HepG2 (cell line): ENCODE measurements around the gene MARCHF9.

Experiments used
- ARHGAP35 ChIP-seq: sonication (generic); formaldehyde crosslinking; IDR thresholded peaks from 2 replicates; pipeline ENCODE4 v1.9.0; 2022; ENCODE audit warnings: mild to moderate bottlenecking, inconsistent platforms, moderate library complexity, missing genetic modification reagents, borderline replicate concordance
- ATF7 ChIP-seq, 2 experiments: fragments of 450-650 bp in 1 of 2; sonication (generic) in 1 of 2; formaldehyde crosslinking in 1 of 2; IDR thresholded peaks; 2 replicates each; pipeline versions ENCODE4 v1.4.0 to v1.6.1; 2016 to 2020; ENCODE audit warnings: antibody characterized with exemption in 1 of 2, mild to moderate bottlenecking in 1 of 2, missing genetic modification reagents in 1 of 2
- CEBPB ChIP-seq: IDR thresholded peaks from 2 replicates; pipeline ENCODE4 v1.6.1; 2011; ENCODE audit warnings: low read depth, low read length, improper control_type of control experiment, borderline replicate concordance
- GABPA ChIP-seq, 2 experiments: IDR thresholded peaks; 2 replicates each; pipeline ENCODE4 v1.6.1; 2011 to 2016; ENCODE audit warnings: low read depth in 2 of 2, low read length in 1 of 2, missing biosample characterization in 1 of 2, missing genetic modification characterization in 1 of 2
- RBM39 ChIP-seq: fragments of 200-400 bp; formaldehyde crosslinking; IDR thresholded peaks from one replicate; pipeline ENCODE4 v1.6.1; 2018; ENCODE audit warnings: antibody characterized with exemption, mild to moderate bottlenecking, low read depth, low read length; ENCODE audit not compliant: poor library complexity, severe bottlenecking
- TERF1 ChIP-seq: sonication (generic); formaldehyde crosslinking; IDR thresholded peaks from 2 replicates; pipeline ENCODE4 v1.8.0; 2022; ENCODE audit warnings: mild to moderate bottlenecking, missing genetic modification reagents, moderate library complexity
- ZNF317 ChIP-seq: sonication (generic); formaldehyde crosslinking; IDR thresholded peaks from 2 replicates; pipeline ENCODE4 v1.5.0; 2020; ENCODE audit warnings: mild to moderate bottlenecking, missing genetic modification reagents

GRCh38 chr12:57734591-57734990 is 20.3 kb upstream of the MARCHF9 start:
- TF ChIP-seq GABPA (IDR thresholded peaks at IDR 0.05; ENCODE audit: low read depth, low read length) (no peak), GABPA (CRISPR knock-in tag; IDR thresholded peaks at IDR 0.05; ENCODE audit: low read depth) (no peak), RBM39 (no peak), ZNF317 (CRISPR knock-in tag) (no peak), ARHGAP35 (no peak), ATF7 (IDR thresholded peaks at IDR 0.05) (no peak), ATF7 (CRISPR knock-in tag; IDR thresholded peaks at IDR 0.05) (no peak), CEBPB (no peak), TERF1 (CRISPR knock-in tag) (no peak)
